ENCODE measurements around the gene MBP.

The MBP gene

DNA sequence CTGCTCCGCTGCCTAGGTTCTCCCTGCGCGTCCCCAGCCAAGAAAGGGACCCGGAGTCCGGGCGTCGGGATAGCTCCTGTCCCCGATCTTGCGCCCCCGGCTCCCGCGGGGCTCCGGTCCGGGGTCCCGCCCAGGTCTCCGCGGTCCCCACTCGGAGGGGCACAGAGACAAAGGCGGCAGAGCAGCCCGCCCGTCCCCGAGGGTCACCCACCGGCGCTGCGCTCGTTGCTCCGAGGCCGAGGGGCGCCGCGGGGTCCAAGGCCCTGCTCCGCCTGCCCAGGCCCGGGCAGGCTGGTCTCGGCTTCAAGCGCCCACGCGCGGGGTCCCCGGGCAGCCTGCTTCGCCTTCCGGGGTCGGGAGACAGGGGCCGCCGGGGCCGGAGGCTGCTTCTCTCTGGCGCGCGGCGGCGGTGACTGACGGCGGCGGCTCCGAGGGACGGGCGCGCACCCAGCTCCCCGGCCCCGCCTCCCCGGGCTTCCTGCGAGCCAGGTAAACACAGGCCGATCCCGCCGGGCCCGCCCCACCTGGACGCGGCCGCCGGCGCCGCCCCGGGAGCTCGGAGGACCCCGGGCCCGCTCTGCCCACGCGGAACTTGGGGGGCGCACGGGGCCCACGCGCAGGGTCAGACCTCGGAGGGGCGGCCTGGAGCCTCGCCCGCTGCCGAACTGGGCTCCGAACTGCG is at the start of gene MBP:
TSS of gene MBP (minus strand) at position 415 of the 682 bp plus-strand sequence. CDS start 27,522 bp downstream, outside the sequence.
- DNase-seq (ENCODE audit: extremely low read depth in 1 of 2, low read depth in 1 of 2), result peak in 1 of 2 donors; percentile 47

- no peak for DNase-seq (ENCODE audit: extremely low read depth in 1 of 2, low read depth in 1 of 2)
Observed at GRCh38 chr18:77181950-77182707, 49.5 kb upstream of the MBP start.

DNA sequence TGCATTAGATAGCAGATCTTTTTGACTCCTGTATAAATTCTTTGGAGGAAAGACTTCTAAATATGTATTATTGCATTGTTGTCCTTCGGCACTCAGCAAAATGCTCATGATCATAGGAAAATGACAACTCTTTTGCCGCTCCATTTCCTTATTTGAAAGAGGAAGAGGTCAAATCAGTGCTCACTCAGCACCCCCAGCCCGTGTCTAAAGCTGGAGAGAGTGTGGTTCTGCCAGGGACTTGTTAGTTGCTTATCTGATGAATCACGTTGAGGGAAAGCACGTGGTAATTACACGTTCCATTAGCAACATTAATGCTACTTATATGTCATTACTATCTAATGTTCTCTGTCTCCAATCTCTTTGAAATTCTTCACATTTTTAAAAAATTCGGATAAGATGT is 46.0 kb upstream of the MBP start:
- DNase-seq (ENCODE audit: extremely low read depth in 1 of 2, low read depth in 1 of 2), result no peak

DNA sequence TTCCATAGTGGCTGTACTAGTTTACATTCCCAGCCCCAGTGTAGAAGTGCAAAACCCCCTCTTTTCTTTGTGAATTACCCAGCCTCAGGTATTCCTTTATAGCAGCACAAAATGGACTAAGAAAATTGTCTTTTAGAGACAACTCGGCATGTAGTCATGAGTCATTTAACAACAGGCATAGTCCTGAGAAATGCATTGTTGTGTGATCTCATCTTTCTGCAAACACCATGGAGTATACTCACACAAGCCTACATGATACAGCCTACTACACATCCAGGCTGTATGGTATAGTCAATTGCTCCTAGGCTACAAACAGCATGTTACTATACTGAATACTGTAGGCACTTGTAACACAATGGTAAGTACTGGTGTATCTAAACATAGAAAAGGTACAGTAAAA is 44.4 kb upstream of the MBP start:
- no peak for DNase-seq (ENCODE audit: extremely low read depth in 1 of 2, low read depth in 1 of 2)

- no peak for DNase-seq (ENCODE audit: extremely low read depth in 1 of 2, low read depth in 1 of 2)
Observed at GRCh38 chr18:77173275-77174030, 40.9 kb upstream of the MBP start.

DNA sequence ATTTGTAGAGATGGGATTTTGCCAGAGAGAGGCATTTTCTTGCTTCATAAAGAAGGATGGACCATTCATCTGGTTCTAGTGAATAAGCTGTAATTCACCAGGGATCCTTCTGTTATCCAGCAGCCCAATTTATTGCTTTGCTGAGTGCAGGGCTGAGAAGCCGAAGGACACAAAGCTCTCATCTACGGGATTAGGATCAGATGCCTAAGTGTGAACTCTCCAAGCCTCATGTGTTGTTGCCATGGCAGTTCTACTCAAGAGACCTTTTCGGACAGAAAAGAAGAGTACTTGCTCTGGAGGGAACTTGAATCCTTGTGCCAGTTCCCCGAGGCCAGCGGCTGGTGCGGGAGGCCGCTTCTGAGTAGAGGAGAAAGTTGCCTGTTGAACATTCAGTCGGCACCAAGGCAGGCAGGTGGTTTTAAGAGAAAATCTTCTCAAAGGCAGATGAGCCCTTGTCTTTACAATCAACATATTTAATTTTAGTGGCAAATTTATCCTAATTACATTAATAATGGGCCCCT is 38.4 kb upstream of the MBP start:
- DNase-seq (ENCODE audit: extremely low read depth in 1 of 2, low read depth in 1 of 2), result no peak

DNA sequence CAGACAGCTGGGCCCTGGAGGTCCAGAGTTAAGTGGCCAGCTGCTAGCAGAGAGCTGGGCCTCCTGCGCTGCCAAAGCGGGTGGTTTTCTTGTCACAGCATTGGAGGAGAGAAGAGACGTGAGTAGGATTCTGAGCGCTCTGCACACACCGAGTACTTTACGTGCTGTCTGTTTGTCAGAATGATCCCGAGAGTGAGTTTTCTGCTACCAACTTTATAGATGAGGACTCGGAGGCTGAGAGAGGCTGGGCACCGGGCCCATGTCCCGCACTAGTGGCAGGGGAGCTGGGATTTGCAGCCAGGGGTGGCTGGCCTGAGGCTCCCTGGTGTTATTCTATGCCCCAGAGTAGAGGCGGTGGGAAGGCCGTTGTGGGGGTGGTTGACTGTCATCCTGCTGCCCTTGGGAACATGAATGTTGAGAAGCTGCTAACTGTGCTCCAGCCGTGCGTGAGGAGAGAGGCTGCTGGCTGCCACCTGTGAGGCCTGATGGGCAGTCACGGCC is 36.3 kb upstream of the MBP start:
- DNase-seq (ENCODE audit: extremely low read depth in 1 of 2, low read depth in 1 of 2), result no peak

DNA sequence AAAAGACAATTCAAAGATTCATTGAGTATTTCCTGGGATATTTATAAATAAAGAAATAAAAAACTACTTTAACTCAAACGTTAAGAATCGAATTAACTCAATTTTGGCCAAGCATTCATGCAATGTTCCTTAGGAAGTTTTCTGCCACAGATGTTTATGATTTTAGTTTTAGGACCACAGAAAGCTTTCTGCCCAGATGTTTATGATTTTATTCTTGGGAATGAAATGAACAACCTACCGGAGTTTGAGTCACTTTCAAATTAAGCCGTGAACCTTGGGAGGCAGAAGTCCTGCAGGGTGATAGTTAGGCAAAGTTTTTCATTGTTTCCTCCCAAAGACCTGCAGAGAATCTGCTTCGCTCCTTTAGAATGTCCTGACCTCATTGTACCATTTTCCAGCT is 34.7 kb upstream of the MBP start:
- no peak for DNase-seq (ENCODE audit: extremely low read depth in 1 of 2, low read depth in 1 of 2)

GRCh38 chr18:77166523-77166922 is 33.9 kb upstream of the MBP start:
- DNase-seq (ENCODE audit: extremely low read depth in 1 of 2, low read depth in 1 of 2), result no peak

GRCh38 chr18:77165503-77166188 is 33.1 kb upstream of the MBP start:
- DNase-seq (ENCODE audit: extremely low read depth in 1 of 2, low read depth in 1 of 2), result no peak

- no peak for DNase-seq (ENCODE audit: extremely low read depth in 1 of 2, low read depth in 1 of 2)
Observed at GRCh38 chr18:77164763-77165485, 32.3 kb upstream of the MBP start.

DNA sequence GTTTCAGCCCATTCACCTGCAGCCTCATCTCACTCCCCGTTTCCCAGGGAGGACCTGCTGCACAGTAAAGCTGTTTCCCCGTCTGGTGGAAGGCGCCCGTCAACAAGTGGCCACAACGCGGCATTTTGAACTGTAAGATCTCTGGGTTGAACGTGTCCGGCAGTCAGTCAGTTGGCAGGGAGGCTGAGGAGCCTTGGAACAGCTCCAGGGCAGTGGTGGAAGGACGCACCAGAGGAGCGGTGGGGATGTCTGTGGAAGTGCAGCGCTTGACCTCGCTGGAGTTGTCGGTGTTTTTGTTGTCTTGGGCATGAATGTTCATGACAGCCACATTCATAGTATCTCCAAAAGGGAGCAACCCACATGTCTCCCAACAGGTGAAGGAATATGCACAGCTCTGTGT is 31.4 kb upstream of the MBP start:
- DNase-seq (ENCODE audit: extremely low read depth in 1 of 2, low read depth in 1 of 2), result no peak

- DNase-seq (ENCODE audit: extremely low read depth in 1 of 2, low read depth in 1 of 2), result no peak
Observed at GRCh38 chr18:77162580-77162979, 30.0 kb upstream of the MBP start.

DNA sequence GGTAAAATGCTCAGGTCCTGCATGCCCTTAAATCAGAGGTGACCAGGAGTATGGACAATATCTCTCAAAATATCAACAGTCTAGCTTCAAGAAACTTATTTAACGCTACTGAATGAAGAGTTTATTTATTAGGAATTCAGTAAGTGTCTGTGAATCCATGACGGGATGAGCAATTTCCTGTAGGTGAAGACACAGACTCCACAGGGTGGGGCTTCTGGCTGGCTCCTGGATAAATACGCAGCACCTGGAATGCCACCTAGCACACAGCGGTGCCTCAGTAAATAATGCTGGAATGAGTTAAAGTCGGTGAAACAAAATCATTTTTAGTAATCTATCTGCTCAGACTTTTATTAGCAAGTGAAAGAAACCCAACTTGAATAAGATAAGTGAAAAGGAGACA is 29.4 kb upstream of the MBP start:
- no peak for DNase-seq (ENCODE audit: extremely low read depth in 1 of 2, low read depth in 1 of 2)

DNA sequence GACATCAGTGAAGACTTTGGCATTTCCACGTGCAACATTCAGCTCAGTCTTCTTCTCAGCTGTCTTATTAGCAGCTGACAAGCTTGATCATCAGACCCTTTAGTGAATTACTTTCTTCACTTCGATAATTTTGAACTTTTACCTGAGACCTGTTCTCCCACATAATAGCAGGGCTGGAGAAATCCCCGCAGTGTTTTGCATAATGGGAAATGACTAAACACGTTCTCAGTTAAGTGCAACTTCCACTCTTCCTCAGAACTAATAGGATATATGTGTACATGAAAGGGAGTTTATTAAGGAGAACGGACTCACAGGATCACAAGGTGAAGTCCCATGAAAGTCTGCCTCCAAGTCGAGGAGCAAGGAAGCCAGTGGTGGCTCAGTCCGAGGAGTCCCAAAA is 28.8 kb upstream of the MBP start:
- no peak for DNase-seq (ENCODE audit: extremely low read depth in 1 of 2, low read depth in 1 of 2)

DNA sequence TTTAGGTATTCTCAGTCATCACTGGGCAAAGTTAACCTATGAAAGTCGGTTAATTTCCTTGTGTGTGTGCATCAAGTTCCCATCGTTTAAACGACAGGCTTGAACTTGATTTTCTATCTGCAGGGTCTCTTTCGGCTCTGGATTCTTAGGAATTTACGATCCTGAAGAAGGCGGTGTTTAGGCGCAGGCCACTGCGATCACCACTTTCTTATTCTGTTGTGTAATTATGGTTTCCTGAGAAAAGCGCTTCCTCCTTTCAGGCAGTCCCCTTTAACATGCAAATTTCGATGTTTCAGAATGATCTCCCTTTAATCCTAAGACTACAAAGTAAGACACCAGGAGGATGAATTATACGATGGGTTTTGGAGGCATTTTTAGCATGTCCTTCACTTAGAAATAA is 27.9 kb upstream of the MBP start:
- DNase-seq (ENCODE audit: extremely low read depth in 1 of 2, low read depth in 1 of 2), result no peak

DNA sequence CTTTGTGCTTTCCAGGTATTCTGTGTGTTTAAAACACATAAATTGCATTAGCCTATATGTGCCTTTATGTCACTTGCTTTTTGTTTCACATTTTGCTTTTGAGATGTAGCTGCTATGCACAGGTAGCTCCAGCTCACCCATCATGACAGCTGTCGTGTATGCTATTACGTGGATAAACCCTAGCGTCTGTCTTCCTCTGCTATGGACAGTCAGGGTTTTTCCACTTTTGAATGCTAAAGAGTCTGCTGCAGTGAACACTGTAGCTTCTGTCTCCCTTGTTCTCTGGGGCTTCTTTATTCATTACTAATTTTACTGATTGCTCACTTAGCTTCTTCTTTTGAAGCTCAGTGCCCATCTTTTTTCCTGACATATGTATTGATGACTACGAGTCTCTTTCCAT is 24.7 kb upstream of the MBP start:
- no peak for DNase-seq (ENCODE audit: extremely low read depth in 1 of 2, low read depth in 1 of 2)

DNA sequence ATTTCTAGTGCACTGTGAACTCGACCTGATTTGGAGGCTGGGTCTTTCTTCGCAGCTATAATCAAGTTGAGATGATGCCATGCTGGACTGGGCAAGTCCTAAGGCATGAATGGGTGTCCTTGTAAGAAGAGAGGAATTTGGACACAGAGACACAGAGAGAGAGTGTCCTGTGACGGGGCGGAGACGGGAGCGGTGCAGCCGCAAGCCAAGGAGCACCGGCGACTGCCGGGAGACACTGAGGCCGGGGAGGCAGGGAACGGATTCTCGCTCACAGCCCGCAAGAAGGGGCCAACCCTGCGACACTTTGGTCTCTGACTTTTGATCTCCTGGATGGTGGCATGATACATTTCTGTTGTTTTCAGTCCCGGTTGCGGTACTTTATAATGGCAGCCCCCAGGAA is 22.4 kb upstream of the MBP start:
- DNase-seq (ENCODE audit: extremely low read depth in 1 of 2, low read depth in 1 of 2), result no peak

GRCh38 chr18:77153404-77153803 is 20.8 kb upstream of the MBP start:
- no peak for DNase-seq (ENCODE audit: extremely low read depth in 1 of 2, low read depth in 1 of 2)

All from stimulated activated CD8-positive, alpha-beta memory T cell treated with anti-CD3 and anti-CD28 coated beads, Interleukin-7, amount 100 ng/mL, for 48 hours (primary cell).